Measurements from ENCODE around the gene MICAL2.
A peak's percentile ranks its signal among the peaks of the same experiment; 100 is the strongest.

DNA sequence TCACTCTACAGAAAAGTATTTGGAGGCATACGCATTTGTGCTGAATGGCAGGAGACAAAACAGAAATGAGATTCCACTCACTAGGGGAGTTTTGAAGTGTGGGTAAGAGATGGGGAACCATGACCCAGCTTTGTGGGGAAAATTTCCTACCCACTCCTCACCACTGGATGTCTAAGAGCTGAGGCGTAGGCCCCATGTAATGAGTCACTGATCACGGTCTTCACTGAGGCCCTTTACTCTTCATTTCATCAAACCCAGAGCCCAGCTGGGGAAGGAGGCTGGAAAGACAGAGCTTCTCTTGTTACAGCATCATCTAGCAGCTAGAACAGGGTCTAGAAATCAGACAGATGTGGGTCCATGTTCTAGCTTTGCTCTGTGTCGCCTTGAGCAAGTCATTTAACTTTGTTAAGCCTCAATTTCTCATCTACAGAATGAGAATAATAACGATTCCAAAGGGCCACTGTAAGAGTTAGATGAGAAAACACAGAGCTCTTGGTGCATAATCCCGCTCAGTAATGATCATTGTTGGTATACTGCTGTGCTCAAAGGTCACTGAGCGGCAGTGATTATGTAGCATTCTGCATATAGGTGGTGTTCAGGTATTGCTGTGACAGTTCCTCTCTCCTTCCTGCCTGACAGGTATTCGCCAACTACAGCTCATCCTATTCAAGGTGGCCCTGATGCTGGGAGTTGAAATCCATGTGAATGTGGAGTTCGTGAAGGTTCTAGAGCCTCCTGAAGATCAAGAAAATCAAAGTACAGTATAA, 97.2 kb downstream of the MICAL2 start:
- no peak for TF ChIP-seq POLR2A (IDR thresholded peaks at IDR 0.05)
- TF ChIP-seq, protein P1, sequence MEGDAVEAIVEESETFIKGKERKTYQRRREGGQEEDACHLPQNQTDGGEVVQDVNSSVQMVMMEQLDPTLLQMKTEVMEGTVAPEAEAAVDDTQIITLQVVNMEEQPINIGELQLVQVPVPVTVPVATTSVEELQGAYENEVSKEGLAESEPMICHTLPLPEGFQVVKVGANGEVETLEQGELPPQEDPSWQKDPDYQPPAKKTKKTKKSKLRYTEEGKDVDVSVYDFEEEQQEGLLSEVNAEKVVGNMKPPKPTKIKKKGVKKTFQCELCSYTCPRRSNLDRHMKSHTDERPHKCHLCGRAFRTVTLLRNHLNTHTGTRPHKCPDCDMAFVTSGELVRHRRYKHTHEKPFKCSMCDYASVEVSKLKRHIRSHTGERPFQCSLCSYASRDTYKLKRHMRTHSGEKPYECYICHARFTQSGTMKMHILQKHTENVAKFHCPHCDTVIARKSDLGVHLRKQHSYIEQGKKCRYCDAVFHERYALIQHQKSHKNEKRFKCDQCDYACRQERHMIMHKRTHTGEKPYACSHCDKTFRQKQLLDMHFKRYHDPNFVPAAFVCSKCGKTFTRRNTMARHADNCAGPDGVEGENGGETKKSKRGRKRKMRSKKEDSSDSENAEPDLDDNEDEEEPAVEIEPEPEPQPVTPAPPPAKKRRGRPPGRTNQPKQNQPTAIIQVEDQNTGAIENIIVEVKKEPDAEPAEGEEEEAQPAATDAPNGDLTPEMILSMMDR (IDR thresholded peaks at IDR 0.05), result peak in 1 of 6 experiments; percentile 32
